Effector CD4-positive, alpha-beta T cell (primary cell): Measurements from ENCODE around the gene FGFBP3.
"Not testable (repeated sequence)": the region's sequence is repeated elsewhere in the genome, so short reads cannot be mapped to it uniquely, and the experiment has no call there.

ENCODE experiments used
- DNase-seq: peaks from one replicate; pipeline ENCODE4 v3.0.0-alpha.2; 2020

Gene FGFBP3

DNA sequence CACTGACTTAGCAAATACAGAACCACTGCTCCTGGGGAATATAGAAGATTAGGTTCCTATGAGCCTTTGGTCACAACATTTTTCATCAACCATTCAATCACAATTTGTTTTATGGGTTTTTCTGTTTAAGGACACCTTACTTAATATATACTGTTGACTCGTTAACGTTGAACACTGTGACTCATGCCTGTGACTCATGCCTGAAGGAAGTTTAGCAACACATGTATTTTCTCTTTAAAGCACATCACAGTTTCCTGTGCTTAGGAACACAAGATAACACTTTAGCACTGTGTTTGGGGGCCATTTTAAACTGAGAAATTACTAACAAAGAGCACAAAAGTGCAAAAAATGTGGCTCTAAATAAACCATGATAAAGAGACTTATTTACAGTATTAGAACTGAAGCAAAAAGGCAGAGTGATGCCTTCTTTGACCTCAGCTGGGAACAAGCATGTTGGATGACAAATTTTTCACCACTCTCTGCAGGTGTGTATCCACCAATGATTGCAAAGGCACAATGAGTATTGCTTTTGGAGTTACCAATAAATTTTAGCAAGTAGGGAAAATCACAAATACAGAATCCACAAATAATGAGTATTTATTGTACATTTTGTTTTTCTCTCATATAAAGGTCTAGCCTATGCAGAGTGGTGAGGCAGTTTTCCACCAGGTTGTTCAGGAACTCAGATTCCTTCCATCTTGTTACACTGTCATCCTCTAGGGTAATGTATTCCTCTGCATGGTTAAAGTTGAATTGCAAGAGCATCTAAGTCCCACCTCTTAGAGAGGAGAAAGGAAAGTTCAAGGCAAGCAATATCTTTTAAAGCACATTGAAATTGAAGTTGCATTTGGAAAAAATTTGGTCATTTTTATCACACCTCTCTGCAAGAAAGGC lies 7.3 kb downstream of the FGFBP3 start:
- peak; percentile 30 for DNase-seq

GRCh38 chr10:91897421-91897820 lies 11.9 kb downstream of the FGFBP3 start:
- DNase-seq: no peak

DNA sequence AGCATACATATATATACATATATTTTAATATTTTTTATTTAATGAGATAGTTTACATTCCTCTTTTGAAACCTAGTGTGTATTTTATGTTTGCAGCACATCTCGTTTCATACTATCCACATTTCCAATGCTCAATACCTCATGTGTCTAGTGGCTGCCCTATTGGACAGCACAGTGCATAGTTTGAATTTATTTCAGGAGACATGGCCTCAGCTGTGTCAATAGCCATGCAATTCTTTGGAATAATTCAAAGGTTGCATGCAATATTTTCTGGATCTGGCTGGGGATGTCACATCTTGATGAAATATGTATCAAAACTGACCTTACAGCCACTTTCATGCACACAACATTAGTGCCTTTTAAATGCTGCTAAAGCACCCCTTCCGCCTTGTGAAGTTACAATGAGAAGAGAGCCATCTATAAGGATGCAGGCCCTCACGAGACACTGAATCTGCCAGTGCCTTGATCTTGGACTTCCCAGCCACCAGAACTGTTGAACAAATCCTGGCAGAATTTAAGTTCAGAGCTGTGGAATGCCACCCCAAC lies 13.0 kb downstream of the FGFBP3 start:
- DNase-seq: no peak

DNA sequence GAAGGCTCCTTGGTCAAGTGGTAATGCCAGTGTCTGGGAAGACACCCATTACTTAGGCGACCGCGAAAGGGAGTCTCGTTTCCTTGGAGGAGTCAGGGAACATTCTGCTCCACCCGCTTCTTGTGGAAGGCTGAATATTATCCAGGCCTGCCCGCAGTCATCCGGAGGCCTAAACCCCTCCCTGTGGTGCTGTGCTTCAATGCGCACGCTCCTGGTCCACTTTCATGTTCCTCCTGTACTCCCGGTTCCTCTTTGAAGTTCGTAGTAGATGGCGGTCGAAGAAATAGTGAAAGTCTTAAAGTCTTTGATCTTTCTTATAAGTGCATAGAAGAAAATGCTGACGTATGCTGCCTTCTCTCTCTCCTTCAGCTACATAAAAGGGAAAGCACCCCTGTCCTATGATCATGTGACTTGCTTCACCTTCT lies 15.0 kb downstream of the FGFBP3 start:
- DNase-seq: not testable (repeated sequence)

DNA sequence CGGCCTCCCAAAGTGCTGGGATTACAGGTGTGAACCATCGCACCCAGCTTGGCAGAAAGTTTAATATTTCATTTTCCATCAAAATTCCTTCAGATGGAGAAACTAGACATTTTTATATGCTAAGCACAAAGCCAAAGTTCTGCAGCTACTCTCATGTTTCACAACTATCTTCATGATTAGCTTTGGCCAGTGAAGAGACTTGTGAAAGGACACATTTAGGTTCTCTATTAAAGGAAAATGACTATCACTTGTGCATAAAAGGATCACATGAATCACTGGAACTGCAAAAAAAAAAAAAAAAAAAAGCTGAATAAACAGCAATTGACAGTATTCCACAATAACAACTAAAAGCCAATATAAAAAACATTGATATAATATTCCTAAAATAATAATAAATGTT lies 16.2 kb downstream of the FGFBP3 start:
- no peak for DNase-seq

DNA sequence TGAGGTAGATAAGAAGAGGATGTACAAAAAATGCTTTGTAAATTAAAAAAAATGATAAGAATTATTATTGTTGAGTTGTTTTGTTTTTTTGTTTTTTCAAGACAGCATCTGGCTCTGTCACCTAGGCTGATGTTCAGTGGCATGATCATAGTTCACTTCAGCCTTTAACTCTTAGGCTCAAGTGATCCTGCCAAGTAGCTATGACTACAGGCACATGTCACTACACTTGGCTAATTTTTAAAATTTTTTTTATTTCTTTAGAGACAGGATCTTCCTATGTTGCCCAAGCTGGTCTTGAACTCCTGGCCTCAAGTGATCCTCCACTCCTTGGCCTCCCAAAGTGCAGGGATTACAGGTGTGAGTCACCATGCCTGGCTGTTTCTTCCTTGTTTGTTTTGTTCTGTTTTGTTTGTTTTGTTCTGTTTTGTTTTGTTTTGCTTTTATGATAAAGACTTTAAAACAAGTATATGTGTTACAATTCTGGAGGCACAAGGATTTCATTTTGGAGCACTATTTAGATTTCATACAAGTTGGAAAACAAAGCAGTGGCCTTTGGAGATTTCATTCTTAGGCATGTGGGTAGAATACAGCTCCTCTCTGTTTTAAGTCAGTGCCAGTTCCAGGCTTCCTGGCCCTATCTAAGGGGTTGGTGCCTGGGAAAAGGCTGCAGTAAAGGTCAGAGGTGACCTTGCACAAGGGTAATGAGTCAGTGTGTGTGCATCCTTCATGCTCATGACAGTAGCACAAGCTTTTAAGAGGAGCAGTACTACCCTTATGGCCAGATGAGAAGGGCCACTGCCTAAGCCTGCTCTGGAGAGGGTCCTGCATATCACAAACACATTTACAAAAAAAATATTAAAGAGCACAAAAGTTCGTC lies 17.9 kb downstream of the FGFBP3 start:
- DNase-seq: no peak

GRCh38 chr10:91887272-91888076 lies 21.8 kb downstream of the FGFBP3 start:
- DNase-seq: peak; percentile 7

GRCh38 chr10:91886954-91887271 lies 22.4 kb downstream of the FGFBP3 start:
- DNase-seq: no peak

- no peak for DNase-seq
Observed at GRCh38 chr10:91885362-91886079, 23.8 kb downstream of the FGFBP3 start.

DNA sequence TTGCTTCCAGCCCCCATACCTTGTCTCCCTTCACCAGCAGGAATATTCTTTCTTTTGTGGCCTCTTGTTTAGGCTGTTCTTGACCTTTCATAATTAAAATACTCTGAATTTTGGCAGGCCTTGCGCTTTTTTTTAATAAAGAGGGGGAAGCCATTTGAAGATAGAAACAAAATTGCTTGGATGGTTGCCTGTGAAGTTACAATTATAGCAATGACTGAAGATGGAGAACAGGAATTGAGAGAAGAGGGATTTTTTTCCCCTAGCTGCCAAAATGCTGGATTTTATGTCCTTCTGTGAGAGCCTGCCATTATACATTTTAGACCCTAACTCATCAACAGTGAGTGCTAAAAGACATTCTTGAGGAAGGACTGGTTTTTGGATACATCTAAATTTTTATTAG lies 24.8 kb downstream of the FGFBP3 start:
- DNase-seq: no peak

DNA sequence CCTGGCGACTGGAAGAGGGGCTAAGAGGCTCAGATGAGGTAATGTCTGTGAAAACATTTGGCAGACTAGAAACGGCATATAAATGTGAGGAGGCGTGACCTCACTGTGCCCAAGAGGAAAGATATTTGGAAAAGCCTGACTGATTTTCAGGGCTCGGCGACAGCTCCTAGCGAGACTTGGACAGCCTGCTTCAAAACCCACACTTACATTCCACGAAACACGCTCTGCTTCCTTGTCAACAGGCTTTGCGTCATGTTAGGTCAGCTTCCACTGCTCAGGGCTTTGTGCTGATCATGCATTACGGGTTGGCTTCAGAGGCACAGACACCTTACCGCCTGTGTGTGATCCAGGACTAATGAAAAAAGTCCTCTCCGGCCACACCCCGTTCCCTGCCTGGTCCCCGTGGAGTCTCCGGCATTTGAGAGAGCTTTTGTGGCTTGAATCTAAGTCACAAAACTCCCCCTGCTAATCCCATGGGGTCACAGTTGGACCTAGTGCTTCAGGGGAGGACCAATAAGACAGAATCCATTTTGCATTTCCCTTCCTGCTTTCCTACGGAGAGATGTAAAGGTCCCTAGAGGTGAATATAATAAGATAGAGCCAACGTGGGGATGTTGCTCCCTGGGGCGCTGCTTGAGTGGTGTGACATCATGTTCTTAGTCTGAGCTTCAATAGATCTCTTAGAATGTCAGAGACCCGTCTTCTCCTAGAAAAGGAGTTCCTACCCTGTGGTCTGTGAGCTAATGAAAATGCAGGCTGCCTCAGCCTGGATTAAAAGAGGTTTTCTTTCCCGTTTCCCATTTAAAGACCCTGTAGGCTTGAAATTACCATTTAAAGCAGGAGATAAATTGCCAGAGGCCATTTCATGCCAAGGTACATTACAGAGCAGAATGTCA lies 25.5 kb downstream of the FGFBP3 start:
- DNase-seq: no peak

GRCh38 chr10:91880310-91880709 lies 29.0 kb downstream of the FGFBP3 start:
- no peak for DNase-seq

DNA sequence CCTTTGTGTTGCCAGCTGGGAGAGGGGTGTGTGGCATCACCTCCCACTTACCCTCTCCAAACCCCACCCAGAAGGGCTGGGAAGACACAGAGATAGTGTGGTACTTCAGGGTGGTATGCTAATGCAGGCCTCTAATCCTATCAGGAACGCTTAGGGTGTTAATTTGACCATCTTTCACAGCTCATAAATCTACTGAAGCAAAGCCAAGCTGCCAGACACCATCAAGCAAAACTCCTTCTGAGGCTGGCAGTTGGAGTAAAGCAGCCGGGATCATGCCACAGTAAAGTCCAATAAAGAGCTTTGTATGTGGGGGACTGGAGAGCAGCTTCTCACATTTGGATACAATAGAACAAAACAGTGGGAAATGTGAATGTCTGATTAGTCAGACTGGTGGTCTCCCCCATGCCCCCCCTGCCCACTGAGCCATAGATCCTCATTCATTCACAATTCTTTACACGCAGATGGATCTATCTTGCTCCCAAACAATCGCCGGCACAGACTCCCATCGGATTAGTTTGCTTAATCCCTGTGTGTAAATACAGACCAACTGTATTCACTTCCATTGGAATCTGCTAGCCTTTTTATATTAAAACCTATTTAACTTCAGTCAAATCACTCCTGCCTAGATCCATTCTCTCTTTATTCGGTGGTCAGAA lies 29.6 kb downstream of the FGFBP3 start:
- no peak for DNase-seq

DNA sequence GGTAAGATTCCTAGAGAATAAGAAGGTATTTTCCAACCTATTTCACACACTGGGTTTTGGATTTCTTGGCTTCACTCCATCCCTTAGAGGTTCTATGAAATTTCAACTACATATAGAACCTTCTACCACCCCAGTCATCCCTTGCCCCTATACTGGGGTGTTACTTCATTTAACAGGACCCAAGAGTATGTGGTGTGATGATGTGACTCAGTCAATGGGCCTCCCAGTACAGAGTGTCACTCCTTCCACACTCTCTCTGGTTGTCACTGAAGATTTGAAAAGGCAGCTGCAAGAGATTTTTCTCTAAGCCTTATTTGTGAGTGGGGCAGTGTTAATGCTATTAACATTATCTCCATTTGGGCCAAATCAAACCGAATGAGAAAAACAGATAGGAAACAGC lies 33.5 kb downstream of the FGFBP3 start:
- no peak for DNase-seq

- no peak for DNase-seq
Observed at GRCh38 chr10:91875156-91875555, 34.1 kb downstream of the FGFBP3 start.

- no peak for DNase-seq
Observed at GRCh38 chr10:91865562-91866081, 43.7 kb downstream of the FGFBP3 start.

GRCh38 chr10:91864744-91865143 lies 44.5 kb downstream of the FGFBP3 start:
- DNase-seq: no peak

GRCh38 chr10:91864099-91864498 lies 45.2 kb downstream of the FGFBP3 start:
- DNase-seq: no peak

DNA sequence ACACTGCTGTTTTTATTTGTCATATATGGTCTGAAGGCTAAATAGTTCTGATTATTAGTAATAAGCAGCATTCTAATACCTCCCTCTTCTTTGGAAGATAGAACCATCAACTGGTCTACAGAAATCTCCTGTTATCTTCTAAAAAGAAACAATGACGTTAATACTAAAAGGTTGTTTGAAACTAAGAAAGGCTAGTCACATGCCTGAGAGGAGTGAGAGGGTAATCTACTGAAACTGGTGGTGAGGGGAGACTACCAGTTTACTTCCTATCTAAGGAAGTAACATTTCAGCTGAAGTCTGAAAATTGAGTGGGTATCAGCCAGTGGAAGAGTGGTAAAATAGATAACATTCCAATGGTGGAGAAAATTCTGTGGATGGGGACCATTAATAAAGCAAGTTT lies 48.4 kb downstream of the FGFBP3 start:
- no peak for DNase-seq

DNA sequence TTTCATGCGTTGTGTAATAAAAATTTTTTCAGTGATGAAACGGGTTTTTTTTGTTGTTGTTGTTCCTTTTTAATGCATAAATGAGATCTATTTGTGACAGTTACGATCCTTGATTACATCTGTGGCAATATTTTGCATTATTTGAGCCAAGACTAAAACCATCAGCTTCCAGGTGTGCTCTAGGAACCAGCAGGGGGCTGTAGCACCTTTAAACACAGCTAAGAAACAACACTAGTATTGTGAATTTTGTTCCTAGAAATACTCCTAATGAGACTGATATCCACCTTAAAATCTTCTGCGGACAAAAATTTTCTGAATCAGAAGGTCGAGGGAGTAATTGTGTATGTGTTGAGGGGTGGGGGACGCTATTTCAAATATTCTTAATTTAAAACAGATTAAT lies 52.6 kb downstream of the FGFBP3 start:
- no peak for DNase-seq
